Measurements from ENCODE around the gene FSTL4.

DNA sequence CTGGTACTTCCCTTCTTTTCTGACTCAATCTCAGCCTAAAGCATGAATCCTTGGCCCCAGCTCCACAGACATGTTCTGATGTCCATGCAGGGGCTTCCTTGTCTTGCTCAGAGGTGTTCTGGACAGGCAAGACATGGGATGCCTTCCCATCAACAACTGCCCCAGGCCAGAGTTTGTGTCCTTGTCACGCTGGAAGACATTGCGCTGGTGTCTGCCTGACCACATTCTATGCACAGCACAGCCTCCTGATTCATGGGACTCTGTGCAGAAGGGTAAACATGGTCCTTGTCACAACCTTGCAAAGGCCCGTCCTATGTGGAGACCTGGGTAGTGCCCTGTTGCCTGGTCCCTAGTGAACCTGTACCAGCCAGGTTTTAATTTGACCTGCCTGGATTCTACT lies 212.2 kb downstream of the FSTL4 start:
- TF ChIP-seq, protein P1, sequence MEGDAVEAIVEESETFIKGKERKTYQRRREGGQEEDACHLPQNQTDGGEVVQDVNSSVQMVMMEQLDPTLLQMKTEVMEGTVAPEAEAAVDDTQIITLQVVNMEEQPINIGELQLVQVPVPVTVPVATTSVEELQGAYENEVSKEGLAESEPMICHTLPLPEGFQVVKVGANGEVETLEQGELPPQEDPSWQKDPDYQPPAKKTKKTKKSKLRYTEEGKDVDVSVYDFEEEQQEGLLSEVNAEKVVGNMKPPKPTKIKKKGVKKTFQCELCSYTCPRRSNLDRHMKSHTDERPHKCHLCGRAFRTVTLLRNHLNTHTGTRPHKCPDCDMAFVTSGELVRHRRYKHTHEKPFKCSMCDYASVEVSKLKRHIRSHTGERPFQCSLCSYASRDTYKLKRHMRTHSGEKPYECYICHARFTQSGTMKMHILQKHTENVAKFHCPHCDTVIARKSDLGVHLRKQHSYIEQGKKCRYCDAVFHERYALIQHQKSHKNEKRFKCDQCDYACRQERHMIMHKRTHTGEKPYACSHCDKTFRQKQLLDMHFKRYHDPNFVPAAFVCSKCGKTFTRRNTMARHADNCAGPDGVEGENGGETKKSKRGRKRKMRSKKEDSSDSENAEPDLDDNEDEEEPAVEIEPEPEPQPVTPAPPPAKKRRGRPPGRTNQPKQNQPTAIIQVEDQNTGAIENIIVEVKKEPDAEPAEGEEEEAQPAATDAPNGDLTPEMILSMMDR (conservative IDR thresholded peaks at IDR 0.05): no peak
- no peak for TF ChIP-seq EZH2 (IDR thresholded peaks at IDR 0.05; ENCODE audit: low read depth)
